NCI-H82 treated with DMSO at 0.1 percent for 48 hours (cell line): Measurements from ENCODE around the gene CLNS1A.
"Not testable (repeated sequence)": the region's sequence is repeated elsewhere in the genome, so short reads cannot be mapped to it uniquely, and the experiment has no call there.

Experiments used
- DNase-seq: peaks from one replicate; lab custom pipeline; 2025; ENCODE audit not compliant: unreplicated experiment; lab: John Stamatoyannopoulos, UW

CLNS1A gene

DNA sequence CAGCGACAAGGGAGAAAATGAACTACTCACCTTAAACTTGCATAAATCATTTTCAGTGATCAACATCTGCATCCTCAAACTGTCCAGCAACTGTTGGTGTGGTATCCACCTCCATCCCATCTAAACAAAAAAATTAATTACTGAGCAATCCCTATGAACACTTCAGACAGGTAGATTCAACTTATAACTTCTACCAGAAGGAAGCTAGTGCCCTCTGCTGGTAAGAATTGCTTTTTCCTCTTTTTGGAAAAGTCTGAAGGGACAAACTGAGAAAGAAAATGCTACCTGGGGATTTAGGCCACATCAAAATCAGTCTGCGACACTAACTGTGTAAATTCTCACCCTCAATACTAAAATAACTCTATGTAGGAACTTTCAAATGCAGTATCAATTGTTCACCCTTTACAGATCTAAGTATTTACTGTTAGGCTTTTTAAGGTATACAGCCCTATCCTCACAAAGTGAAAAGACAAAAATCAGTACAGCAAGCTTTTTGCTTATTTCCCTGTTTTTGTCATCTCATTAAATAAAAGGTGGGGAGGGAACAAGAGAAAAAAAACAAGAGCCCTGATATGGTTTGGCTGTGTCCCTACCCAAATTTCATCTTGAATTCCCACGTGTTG lies 17.9 kb downstream of the CLNS1A start:
- no peak for DNase-seq

DNA sequence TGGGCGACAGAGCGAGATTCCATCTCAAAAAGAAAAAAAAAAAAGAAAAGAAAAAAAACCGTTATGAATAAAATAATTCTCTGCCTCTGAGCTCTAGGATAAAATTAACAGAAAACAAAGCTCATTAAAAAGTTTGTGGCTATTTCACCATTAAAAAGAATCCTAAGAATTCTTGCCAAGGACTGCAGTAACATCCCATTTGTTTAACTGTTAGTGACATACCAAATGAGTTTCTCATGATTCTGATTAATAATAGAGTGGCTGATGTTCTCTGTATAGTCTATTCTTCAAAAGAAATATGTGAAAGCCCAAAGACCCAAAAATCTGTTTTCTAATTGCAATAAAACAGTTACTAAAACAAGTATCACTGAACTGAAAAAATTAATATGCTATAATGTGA lies 19.7 kb downstream of the CLNS1A start:
- no peak for DNase-seq

DNA sequence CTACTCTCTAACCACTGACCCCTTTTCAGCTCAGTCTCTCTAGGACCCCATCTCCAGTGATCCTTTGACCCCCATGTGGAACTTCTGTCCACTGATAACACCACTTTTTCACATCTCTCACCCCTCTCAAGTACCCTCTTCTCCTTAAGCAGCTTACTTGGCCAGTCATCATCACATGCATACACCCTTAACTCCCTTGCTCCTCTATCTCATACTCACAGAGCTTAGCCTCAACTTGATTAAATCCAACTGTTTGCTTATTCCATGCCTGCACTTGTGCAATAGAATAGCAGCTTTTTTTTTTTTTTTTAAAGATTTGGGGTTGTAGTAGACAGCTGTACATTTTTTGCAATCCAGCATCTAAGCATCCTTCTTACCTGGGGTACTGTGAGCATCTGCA lies 25.7 kb downstream of the CLNS1A start:
- no peak for DNase-seq

DNA sequence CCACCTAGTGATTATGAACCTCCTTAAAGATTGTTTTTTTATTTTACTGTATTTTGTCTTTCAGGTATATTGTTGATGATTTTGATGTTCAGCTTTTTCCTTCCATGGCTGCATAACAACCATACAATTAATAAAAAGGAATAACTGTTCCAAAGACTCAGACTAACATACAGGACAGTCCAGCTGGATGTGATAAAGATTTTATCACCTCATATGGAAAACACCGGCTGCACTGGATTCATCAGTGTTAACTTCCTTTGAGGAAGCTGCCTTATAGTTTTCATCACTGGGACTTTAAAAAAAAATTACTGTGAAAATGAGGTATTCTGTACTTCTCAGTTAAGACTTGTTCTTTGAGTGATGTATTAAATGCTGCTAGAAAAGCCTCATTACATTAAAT lies 28.4 kb downstream of the CLNS1A start:
- DNase-seq, result no peak

DNA sequence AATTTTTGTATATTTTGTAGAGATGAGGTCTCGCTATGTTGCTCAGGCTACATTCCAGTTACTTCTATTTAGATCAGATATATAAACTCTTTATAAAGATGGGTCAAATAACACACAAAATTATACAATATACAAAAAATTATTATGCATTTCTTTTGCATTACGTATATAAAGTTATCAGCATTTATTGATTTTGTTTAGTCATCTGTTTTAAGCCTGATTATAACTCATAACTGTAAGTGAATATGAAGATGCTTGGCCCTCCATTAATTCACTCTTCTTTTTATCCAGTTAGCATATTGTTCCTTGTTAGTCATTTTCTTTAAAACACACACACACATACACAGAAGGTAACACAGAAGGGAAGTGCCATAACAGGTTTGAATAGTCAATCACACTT lies 33.3 kb downstream of the CLNS1A start:
- no peak for DNase-seq

DNA sequence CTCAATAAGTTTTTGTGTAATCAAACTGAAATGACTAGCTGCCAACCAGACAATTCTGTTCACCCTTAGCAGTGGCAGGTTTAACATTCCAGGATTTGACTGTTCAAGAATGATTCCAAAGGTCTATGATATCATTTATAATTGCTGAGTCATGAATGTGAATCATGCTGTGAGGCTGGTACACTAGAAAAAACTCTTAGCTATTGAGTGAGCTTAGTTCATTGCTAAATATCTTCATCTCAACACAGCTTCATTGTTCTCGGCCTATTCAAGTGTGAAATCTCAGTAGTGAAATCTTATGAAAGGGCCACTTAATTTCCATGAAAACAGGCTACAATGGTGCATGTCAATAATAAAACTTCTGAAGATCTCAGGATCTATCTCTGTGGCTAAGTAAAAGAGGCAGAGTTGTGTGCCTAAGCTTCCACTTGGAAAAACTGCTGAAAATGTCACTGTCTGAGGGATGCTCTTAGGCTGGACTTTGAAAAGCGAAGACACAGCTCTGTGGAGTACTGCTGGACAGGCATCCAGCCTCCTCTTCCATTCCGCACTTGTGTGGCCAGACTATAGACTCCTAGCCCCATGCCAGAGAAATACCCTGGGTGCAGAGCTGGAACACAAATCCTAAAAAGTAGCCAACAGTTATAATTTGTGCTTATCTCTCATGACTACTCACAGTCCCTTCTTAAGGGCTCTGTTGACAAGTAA lies 35.1 kb downstream of the CLNS1A start:
- no peak for DNase-seq

DNA sequence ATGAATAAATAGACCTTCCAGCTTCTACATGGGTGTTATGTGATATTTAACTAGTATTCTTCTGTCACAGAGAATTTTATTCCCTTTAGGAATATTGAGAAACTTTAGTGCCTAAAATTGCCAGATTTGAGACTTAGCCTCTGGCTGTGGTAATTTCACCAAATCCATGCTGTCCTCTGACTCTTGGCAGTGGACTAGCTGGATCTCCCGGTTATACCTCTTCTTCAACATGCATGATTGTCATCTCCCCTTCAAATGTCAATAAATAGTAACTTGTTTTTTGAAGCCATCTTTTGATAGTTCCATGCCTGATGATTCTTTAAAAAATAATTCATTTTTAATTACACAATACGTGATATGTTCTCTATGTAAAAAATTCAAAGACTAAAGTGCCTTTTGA lies 39.4 kb downstream of the CLNS1A start:
- no peak for DNase-seq

DNA sequence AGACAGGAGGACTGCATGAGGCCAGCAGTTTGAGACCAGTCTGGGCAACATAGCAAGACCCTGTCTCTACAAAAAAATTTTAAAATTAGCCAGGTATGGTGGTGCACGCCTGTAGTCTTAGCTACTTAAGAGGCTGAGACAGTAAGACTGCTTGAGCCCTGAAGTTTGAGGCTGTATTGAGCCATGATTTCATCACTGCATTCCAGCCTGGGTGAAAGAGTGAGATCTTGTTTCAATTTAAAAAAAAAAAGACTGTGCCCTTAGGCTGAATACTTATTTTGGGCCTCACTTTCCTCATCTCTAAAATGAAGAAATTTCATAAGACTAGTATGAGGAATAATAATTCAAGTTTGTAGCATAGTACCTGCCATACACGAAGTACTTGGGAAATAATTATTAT lies 41.0 kb downstream of the CLNS1A start:
- DNase-seq, result no peak

DNA sequence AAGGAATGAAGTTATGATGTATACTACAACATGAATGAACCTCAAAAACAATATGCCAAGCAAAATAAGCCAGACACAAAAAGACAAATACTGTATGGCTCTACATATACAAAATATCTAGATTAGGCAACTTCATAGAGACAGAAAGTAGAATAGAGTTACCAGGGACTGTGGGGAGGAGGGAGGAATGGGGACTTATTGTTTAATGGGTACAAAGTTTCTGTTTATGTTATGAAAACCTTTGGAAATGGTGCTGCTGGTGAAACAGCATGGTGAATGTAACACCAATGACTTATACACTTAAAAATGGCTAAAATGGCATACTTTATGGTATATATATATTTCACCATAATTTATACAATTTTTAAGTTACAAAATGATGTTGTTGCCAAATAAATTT lies 43.7 kb downstream of the CLNS1A start:
- DNase-seq, result no peak

DNA sequence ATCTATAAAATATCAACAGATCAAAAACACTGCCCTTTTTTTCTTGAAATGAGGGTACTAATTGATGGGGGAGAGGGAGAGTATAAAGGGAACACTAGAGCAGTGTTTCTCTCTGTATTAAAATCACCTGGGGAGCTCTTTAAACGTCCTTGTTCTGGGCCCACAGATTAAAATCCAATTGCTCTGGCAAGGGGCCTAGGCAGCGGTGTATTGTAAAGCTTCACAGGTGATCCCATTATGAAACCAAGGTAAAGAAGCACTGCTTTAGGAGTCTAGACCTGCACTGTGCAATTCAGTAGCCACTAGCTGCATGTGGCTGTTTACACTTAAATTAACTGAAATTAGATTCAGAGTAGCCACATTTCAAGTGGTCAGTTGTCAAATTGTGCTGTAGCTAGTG lies 44.9 kb downstream of the CLNS1A start:
- DNase-seq, result no peak

DNA sequence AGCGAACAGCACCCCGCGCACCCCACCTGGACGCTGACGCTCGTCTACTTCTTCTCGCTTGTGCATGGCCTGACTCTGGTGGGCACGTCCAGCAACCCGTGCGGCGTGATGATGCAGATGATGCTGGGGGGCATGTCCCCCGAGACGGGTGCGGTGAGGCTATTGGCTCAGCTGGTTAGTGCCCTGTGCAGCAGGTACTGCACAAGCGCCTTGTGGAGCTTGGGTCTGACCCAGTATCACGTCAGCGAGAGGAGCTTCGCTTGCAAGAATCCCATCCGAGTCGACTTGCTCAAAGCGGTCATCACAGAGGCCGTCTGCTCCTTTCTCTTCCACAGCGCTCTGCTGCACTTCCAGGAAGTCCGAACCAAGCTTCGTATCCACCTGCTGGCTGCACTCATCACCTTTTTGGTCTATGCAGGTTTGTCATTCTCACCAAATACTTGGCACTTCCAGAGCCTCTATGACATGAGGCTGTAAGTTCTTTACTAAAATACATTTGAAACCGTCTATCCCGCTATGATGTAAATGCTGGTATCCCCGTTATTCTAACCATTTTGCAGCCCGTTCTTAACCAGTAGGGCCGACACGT lies 47.3 kb downstream of the CLNS1A start:
- DNase-seq, result no peak

DNA sequence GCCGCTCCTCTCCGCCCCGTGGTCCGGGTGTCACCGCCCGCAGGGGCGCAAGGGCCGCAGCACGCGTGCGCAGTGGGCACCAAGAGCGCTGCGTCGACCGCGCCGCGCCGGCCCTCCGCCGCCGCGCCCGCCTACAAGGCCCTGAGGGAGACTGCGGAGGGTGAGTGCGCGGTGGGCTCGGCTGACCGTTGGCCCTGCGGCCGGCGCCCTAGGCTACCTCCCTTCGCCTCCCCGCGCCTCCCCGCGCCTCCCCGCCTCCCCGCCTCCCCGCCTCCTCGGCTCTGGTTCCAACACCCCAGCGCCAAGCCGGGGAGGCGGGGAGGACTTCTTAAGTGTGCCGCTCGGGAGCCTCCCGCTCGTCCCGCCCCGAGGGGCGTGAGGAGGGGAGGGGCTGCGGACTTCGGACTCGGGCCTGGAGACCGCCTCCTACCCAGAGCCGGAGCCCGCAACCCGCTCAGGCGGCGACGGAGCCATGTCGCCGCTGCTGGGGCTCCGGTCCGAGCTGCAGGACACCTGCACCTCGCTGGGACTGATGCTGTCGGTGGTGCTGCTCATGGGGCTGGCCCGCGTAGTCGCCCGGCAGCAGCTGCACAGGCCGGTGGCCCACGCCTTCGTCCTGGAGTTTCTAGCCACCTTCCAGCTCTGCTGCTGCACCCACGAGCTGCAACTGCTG lies 47.9 kb downstream of the CLNS1A start, which contains the start of gene AQP11:
Gene AQP11, plus strand, starts transcription at position 433 of the 673 bp plus-strand sequence. Its CDS starts 40 bp downstream, at position 473.
- peak; percentile 52 for DNase-seq

DNA sequence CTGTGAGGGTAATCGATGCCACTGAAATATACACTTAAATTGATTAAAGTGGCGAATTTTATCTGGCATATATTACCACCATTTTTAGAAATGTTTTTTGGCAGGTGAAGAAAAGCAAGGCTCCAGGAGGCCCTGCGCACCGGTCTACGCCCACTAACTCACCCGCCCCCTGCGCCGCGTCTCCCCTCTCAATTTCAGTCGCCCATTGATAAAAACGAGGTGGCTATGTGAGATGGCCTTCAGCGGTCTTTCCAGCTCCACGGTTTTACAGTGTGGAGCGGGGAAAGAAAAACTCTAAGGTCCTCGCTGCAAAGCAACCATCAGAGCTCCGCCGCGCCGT lies 48.4 kb downstream of the CLNS1A start:
- no peak for DNase-seq

DNA sequence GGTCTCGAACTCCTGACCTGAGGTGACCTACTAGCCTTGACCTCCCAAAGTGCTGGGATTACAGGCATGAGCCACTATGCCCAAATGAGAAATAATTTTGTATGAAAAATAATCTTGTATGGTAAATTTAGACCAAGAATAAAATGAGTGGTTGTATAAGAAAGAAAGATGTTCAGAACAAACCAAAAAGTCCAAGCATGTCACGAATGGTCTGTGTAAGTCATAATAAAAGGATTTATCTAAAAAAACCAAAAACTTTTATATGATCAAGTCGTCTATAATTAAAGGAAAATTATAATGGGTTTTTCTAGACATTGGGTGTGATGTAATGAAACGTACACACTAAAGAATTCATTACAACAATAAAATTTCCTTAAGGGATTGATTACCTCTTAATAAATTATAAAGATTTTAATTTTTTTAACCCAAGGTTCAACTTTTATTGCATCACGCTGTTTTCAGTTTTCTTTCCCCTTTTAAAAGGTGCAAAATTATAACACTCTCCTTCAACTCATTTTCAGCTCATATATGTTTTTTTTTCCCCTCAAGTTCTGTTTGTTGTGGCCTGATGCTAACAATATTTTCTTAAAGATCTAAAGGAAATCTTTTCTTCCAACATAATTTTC lies 56.8 kb downstream of the CLNS1A start:
- no peak for DNase-seq

DNA sequence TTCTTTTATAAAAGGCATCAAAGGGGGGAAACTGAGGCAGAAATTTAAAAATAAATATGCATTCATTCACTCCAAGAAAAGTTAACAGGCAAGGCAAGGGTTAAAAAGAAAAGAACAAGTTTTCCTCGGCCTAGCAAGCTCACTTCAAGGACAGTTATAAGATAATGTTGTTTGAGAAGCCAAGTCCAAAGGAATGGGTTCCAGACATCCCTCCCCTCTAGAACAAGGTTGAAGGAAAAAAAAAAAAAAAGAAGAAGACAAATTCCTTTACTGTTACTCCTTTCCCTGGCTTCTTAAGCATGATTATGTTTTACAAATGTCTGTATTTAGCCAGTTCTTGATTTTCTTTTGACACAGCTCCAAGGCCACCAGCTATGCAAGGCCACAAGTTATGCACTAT lies 62.2 kb downstream of the CLNS1A start:
- DNase-seq, result not testable (repeated sequence)

DNA sequence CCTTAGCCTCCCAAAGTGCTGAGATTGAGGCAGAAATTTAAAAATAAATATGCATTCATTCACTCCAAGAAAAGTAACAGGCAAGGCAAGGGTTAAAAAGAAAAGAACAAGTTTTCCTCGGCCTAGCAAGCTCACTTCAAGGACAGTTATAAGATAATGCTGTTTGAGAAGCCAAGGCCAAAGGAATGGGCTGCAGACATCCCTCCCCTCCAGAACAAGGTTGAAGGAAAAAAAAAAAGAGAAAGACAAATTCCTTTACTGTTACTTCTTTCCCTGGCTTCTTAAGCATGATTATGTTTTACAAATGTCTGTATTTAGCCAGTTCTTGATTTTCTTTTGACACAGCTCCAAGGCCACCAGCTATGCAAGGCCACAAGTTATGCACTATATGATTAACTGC lies 66.7 kb downstream of the CLNS1A start:
- not testable (repeated sequence) for DNase-seq

DNA sequence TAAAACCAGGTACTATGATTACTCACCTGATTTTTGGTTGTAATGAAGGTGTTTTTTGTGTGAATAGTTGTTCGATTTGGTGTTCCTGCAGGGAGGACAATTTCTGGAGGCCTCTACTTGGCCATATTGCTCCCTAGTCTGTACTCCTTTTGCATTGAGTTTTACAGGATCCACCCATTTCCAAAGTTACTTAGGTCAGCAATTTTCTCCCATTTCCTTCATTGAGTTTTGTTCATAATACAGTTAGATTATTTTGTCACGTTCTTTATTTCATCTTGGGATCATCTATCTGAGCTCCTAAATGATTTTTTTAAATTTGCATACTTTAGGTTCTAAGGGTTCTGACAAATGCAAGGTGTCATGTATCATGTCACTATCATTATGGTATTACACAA lies 67.9 kb downstream of the CLNS1A start:
- no peak for DNase-seq

DNA sequence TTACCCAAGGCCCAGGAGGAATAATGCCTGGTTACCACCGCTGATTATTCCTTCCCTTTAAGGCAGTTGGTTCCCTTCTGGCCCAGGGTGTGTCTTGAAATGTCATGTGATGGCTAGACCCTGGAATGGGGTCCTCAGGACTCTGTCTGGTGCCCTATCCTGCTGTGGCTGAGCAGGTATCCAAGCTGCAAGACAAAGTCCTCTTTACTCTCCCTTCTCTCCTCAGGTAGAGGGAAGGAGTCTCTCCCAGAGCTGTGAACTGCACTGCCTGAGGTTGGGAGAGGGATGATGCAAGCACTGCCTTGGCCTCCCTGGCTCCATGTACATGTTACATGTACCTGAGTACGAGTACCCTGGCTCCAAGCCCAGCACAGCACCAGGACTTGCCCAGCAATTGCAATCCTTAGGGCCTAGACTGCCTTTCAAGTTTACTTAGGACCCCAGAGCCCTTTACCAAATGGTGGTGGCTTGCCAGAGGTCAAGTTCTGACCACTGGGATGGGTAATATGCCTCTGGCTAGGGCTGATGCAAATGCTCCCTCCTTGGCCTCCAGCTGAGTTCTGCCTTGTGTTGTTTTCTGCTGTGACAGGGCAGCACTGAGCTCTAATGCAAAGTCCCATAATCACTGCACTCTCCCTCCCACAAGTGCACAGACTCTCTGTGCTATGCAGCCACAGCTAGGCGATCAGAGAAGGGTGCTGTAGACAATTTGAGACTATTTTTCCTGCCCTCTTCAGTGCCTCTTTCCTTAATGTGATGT lies 68.5 kb downstream of the CLNS1A start:
- no peak for DNase-seq

DNA sequence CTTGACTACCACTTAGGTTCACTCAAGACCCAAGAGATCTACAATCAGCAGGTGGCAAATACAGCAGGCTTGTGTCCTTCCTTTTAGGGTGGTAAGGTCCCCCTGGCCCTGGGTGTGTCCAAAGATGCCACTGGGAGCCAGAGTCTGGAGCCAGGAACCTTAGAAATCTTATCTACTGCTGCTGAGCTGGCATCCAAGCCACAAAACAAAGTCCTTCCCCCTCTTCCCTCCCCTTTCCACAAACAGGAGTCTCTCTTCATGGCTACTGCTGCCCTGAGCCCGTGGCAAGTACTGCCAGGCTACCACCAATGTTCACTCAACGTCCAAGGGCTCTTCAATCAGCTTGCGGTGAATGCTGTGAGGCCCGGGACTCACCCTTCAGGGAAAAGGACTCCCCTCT lies 69.3 kb downstream of the CLNS1A start:
- DNase-seq, result no peak
